Fibroblast of villous mesenchyme (primary cell): ENCODE data around the gene STX5. TPM values are rescaled to one million over a fixed set of nuclear protein-coding genes. Genes with fewer than 3 reads are reported as not detected.
A peak's percentile ranks its signal among the peaks of the same experiment; 100 is the strongest.

Experiments
- DNase-seq: peaks from one replicate; pipeline ENCODE4 v3.0.0-alpha.2; 2010; ENCODE audit warnings: low read depth
- H3K4me3 ChIP-seq: 2 replicates; pipeline ENCODE4 v1.5.1; 2011; ENCODE audit warnings: low read depth, mild to moderate bottlenecking, low read length
- CTCF ChIP-seq: IDR thresholded peaks from 2 replicates; pipeline ENCODE4 v1.5.1; 2012; ENCODE audit warnings: low read depth, mild to moderate bottlenecking, low read length; ENCODE audit not compliant: insufficient read depth
- total RNA-seq: library from RNA; depleted of rRNA; stranded (reverse); fragments of >200 nt; gene quantifications from 2 replicates; pipeline ENCODE4 v1.2.3, GENCODE V29; 2012

STX5 gene
- total RNA-seq, 1 donor, result 47.5 TPM

- DNase-seq, result no peak
- no peak for TF ChIP-seq CTCF
- H3K4me3 ChIP-seq, result no peak overlapping the region
Observed at GRCh38 chr11:62858201-62858600, 26.4 kb upstream of the STX5 start.

- no peak overlapping the region for H3K4me3 ChIP-seq
- no peak for DNase-seq
- TF ChIP-seq CTCF, result no peak
Observed at GRCh38 chr11:62857541-62857982, 25.7 kb upstream of the STX5 start.

DNA sequence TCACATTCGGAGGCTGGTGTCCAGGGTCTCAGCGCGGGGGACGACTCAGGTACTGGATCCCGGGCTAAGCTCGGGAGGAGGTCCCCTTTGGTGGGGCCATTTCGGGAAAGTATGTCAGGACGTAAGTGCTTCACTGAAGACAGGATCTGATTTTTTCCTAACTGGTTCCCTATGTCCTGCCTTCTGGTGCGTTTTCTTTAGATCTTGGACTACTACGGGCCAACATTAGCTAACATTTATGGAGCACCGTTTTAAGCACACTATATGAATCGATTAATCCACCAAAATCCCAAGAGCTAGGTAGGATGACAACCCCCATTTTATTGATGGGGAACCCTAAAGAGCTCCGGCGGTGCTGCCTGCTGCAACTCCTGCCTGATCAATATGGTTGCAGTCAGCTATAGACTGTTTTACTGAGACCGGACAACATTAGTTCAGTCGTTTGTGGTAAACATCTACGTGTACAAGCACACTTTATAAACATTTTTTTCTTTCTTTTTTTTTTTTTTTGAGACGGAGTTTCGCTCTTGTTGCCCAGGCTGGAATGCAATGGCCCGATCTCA lies 24.6 kb upstream of the STX5 start:
- peak overlapping the region; percentile 88 for H3K4me3 ChIP-seq
- no peak for TF ChIP-seq CTCF
- no peak for DNase-seq

GRCh38 chr11:62855571-62856332 lies 23.9 kb upstream of the STX5 start:
- peak overlapping the region; percentile 88 for H3K4me3 ChIP-seq
- peak; percentile 98 for DNase-seq
- TF ChIP-seq CTCF, result no peak

DNA sequence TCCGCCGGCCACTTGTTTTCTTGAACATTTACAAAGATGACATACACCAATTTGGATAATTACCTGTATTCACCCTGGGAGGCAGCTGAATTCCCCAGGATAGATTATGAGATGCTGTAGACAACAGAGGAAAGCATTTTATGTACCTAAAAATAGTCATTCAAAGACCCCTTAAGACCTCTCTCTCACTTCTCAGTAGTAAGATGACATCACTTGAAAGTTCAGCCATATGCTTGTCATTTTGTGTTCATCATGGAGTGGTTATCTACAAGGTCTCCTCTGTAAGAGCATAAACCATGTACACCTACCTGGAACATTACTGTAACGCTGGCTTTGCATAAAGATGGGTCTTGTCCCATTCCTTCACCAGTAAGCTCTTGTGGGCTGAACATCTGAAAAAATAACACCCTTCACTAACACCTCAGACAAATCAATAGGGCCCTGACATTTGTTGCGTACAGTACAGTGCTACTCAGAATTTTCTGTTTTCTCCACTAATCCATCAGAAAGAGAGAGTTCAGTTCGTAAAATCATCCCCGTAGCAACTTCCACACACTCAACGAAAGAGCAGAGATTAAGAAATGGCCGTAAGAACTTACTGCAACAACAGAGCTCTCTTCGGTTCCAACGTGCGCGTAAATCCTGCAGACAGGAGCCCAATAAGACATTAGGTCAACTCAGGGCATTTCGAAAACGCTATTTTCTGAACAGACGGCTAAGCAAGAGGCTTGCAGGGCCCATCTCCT lies 23.1 kb upstream of the STX5 start:
- peak; percentile 48 for DNase-seq
- no peak for TF ChIP-seq CTCF
- peak overlapping the region; percentile 88 for H3K4me3 ChIP-seq

DNA sequence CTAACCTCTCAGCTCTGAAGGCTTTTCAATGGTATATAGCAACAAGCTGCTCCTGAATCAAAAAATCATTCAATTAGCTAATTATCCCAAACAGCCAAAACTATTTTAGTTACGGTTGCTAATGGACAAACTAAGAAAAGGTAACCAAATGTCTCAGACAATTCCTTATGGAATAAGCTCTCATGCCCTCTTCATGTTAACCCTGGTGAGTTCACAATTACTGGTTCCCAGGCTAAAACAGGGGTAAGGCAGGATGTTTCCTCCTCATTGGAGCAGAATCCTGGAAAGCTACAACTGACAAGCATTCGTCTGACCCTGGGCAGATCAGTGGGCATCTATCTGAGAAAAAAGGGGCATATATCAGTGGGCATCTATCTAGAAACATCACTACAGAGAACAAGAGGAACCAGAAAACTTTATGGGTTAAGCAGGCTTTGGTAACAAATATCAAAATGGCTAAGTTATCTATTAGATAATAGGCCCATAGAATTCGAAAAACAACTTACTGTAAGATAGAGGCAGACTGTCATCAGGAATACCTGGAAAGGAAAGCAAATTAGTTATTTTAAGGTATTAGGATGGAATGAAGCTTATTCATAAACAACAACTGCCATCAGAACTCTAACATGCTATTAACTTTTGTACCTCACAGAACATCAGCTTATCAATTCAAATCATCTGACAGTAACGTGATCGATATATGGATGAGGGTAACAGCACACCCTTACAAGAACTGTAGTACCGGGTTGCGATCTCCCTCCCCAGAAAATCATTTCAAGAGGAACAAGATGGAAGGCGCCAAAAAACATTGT lies 22.4 kb upstream of the STX5 start:
- H3K4me3 ChIP-seq, result peak overlapping the region; percentile 88
- no peak for DNase-seq
- TF ChIP-seq CTCF, result no peak
